Suprapubic skin (tissue), 4 donors: ENCODE measurements around the gene WWOX. TPM values are rescaled to one million over a fixed set of nuclear protein-coding genes. Genes with fewer than 3 reads are reported as not detected.

ENCODE experiments used
- DNase-seq, 2 donors: peaks; one replicate each; pipeline ENCODE4 v3.0.0-alpha.2; 2019; ENCODE audit warnings: low spot score in 2 of 2
- H3K27ac ChIP-seq: fragments of 200-600 bp; sonication (generic); one replicate; pipeline ENCODE4 v1.5.1; 2019
- H3K27me3 ChIP-seq: fragments of 200-600 bp; sonication (generic); one replicate; pipeline ENCODE4 v1.5.1; 2019
- H3K36me3 ChIP-seq: fragments of 200-600 bp; sonication (generic); one replicate; pipeline ENCODE4 v1.5.1; 2019
- H3K4me1 ChIP-seq: fragments of 200-600 bp; sonication (generic); one replicate; pipeline ENCODE4 v1.5.1; 2019
- H3K4me3 ChIP-seq: fragments of 200-600 bp; sonication (generic); one replicate; pipeline ENCODE4 v1.5.1; 2019; ENCODE audit warnings: mild to moderate bottlenecking
- H3K9me3 ChIP-seq: fragments of 200-600 bp; sonication (generic); one replicate; pipeline ENCODE4 v1.5.1; 2019
- CTCF ChIP-seq, 2 donors: fragments of 200-600 bp in 1 of 2; fragments of 450-650 bp in 1 of 2; sonication (generic) in 1 of 2; IDR thresholded peaks; one replicate each; pipeline ENCODE4 v1.5.1; 2016 to 2019; ENCODE audit warnings: antibody characterized with exemption in 2 of 2, mild to moderate bottlenecking in 1 of 2, moderate library complexity in 1 of 2
- EP300 ChIP-seq: sonication (generic); formaldehyde crosslinking; IDR thresholded peaks from one replicate; pipeline ENCODE4 v1.6.1; 2017; ENCODE audit warnings: antibody characterized with exemption
- POLR2A ChIP-seq, 2 donors: fragments of 450-650 bp; IDR thresholded peaks; one replicate each; pipeline ENCODE4 v1.6.1; 2017; ENCODE audit warnings: antibody characterized with exemption in 2 of 2, mild to moderate bottlenecking in 2 of 2, moderate library complexity in 2 of 2
- POLR2AphosphoS5 ChIP-seq, 3 donors: sonication (generic); formaldehyde crosslinking; IDR thresholded peaks; one replicate each; pipeline ENCODE4 v1.6.1; 2017; ENCODE audit warnings: antibody characterized with exemption in 3 of 3
- WGBS: methylation state at CpG from one replicate; pipeline ENCODE4 v1.1.5; 2018; 5-methylcytosine and 5-hydroxymethylcytosine counted together
- total RNA-seq, 4 donors: library from RNA; depleted of rRNA; stranded (reverse); fragments of >200 nt; gene quantifications; one replicate each; pipeline ENCODE4 v1.1.0, GENCODE V29; 2016

WWOX gene
- total RNA-seq, 4 donors from 2014 or later = 29.6 to 104 (median 47.3) TPM

- H3K36me3 ChIP-seq = no peaks in the 10 kb centered on the region
Observed at GRCh38 chr16:78147911-78148401, 48.5 kb downstream of the WWOX start.

DNA sequence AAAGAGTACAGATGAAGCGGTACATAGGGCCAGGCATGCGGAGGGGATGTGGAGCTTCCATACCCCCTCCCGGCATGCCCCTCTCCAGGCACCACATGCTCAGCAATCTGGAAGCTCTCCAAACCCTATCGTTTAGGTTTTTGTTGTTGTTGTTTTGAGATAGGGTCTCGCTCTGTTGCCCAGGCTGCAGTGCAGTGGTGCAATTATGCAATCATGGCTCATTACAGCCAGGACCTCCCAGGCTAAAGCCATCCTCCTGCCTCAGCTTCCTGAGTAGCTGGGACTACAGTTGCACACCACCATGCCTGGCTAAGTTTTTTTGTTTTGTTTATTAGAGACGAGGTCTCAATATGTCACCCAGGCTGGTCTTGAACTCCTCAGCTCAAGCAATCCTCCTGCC, 50.8 kb downstream of the WWOX start:
- H3K4me3 ChIP-seq = no peak overlapping the region
- TF ChIP-seq POLR2A (IDR thresholded peaks at IDR 0.05) = no peak
- no peak for TF ChIP-seq EP300
- no peak for TF ChIP-seq CTCF (IDR thresholded peaks at IDR 0.05)
- no peak for TF ChIP-seq POLR2AphosphoS5 (IDR thresholded peaks at IDR 0.05)
- H3K27ac ChIP-seq = no peak overlapping the region
- no peaks in the 10 kb centered on the region for H3K4me1 ChIP-seq
- DNase-seq = no peak
- H3K36me3 ChIP-seq = no peaks in the 10 kb centered on the region
- 85% methylated on average over 6 of the region's 6 CpGs for WGBS
- H3K9me3 ChIP-seq = no peaks in the 10 kb centered on the region
- H3K27me3 ChIP-seq = no peaks in the 10 kb centered on the region

More at GRCh38 chr16:78147911-78148401, 48.5 kb downstream of the WWOX start:
- Histone ChIP-seq H3K4me1 (no peaks in the 10 kb centered on the region), H3K9me3 (no peaks in the 10 kb centered on the region), H3K4me3 (no peak overlapping the region), H3K27ac (no peak overlapping the region), H3K27me3 (no peaks in the 10 kb centered on the region)
- no peak for TF ChIP-seq POLR2AphosphoS5 (IDR thresholded peaks at IDR 0.05)
- TF ChIP-seq POLR2A (IDR thresholded peaks at IDR 0.05) = no peak
- no peak for TF ChIP-seq EP300
- TF ChIP-seq CTCF (IDR thresholded peaks at IDR 0.05) = no peak
- no peak for DNase-seq
- 73% methylated on average over 10 of the region's 10 CpGs for WGBS

DNA sequence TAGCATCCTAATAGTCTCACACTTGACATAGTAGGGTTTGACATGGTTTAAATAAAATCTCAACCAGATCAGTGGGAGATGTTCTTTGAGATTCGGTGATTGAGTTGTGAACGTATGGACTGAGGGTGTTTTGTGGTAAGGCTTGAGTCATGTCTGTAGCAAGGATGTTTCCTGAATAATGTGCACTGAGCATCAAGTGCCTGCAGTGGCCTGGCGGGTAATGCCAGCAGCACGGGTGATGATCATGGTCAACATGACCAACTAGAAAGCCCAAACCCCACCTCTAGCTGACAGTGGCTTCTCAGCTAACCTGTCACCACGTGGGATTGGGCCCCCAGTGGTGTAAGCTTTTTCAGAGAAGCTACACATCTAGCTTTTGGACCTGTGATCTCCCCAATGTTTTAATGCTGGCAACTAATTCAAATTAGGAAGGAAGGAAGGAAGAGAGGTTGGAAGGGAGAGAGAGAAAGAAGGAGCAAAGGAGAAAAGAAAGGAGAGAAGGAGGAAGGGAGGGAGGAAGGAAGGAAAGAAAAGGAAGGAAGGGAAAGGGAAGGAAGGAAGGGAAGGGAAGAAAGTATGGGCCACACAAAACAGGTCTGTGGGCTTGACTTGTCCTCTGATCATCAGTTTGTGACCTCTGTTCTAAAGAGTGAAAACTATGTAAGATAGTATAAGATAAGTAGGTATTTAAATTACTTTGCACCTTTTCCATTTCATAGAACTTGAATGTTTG, 55.4 kb downstream of the WWOX start:
- H3K4me3 ChIP-seq = no peak overlapping the region
- no peaks in the 10 kb centered on the region for H3K9me3 ChIP-seq
- no peaks in the 10 kb centered on the region for H3K36me3 ChIP-seq
- TF ChIP-seq POLR2AphosphoS5 (IDR thresholded peaks at IDR 0.05) = no peak
- TF ChIP-seq POLR2A (IDR thresholded peaks at IDR 0.05) = no peak
- TF ChIP-seq EP300 = no peak
- TF ChIP-seq CTCF (IDR thresholded peaks at IDR 0.05) = no peak
- H3K27me3 ChIP-seq = no peaks in the 10 kb centered on the region
- no peak for DNase-seq
- H3K4me1 ChIP-seq = no peaks in the 10 kb centered on the region
- no peak overlapping the region for H3K27ac ChIP-seq
- WGBS = 66% methylated on average over 5 of the region's 5 CpGs

DNA sequence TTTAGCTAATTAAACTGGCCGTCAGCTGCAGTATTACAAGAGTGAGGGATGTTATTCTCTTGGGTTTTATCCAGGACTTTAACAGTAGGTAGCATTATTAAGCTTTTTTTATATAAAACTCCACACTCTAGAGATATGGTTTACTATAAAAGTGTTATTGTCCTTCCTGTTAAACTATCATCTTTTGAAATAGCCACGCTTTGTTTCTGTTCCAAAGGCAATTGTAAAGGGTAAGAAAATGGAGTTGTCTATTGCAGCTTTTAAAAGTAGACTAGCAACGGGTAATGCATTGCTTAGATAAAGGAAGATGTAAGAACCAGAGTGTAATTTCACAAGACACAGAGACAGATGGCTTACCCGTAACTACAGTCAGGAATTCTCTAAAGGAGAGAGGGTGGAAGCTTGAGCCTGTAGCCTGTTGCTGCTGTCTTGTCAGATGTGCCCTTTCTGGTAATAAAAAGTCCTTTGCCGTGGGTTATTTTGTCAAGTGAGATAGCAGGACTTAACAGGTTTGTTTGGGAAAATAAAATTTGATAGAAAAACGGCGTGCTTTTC, 56.4 kb downstream of the WWOX start:
- DNase-seq = no peak
- Histone ChIP-seq H3K36me3 (no peaks in the 10 kb centered on the region), H3K27me3 (no peaks in the 10 kb centered on the region), H3K27ac (no peak overlapping the region), H3K9me3 (no peaks in the 10 kb centered on the region), H3K4me1 (no peaks in the 10 kb centered on the region), H3K4me3 (no peak overlapping the region)
- no peak for TF ChIP-seq EP300
- no peak for TF ChIP-seq POLR2AphosphoS5 (IDR thresholded peaks at IDR 0.05)
- TF ChIP-seq CTCF (IDR thresholded peaks at IDR 0.05) = no peak
- WGBS = 62% methylated on average over 7 of the region's 7 CpGs

DNA sequence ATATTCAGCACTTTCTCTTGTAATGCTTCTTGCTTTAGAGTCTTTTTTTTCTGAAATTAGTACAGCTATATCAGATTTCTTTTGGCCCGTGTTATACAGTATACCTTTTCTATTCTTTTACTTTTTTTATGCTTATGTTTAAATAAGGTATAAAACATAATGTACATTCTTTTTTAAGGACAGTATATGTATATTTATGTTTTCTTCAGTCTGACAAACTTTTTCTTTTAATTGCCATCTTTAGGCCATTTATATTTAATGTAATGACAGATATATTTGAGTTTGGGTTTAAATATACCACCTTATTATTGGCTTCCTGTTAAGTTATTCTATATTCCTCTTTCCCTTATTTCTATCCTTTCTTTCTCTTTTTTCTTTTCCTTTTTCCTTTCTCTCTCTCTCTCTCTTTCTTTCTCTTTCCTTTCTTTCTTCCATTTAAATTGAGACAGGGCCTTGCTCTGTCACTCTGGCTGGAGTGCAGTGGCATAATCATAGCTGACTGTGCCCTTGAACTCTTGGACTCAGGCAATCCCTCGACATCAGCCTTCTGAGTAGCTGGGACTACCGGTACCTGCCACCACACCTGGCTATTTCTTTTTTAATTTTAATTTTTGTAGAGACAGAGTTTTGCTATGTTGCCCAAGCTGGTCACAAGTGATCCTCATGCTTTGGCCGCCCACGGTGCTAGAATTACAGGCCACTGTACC, 61.7 kb downstream of the WWOX start:
- Histone ChIP-seq H3K27ac (no peak overlapping the region), H3K9me3 (no peaks in the 10 kb centered on the region), H3K4me3 (no peak overlapping the region), H3K4me1 (no peaks in the 10 kb centered on the region), H3K27me3 (no peaks in the 10 kb centered on the region), H3K36me3 (no peaks in the 10 kb centered on the region)
- 98% methylated on average over 5 of the region's 5 CpGs for WGBS
- no peak for DNase-seq
- TF ChIP-seq POLR2A (IDR thresholded peaks at IDR 0.05) (no peak), POLR2AphosphoS5 (IDR thresholded peaks at IDR 0.05) (no peak), EP300 (no peak), CTCF (IDR thresholded peaks at IDR 0.05) (no peak)
